ENCODE results near the gene AK5.

The AK5 gene

DNA sequence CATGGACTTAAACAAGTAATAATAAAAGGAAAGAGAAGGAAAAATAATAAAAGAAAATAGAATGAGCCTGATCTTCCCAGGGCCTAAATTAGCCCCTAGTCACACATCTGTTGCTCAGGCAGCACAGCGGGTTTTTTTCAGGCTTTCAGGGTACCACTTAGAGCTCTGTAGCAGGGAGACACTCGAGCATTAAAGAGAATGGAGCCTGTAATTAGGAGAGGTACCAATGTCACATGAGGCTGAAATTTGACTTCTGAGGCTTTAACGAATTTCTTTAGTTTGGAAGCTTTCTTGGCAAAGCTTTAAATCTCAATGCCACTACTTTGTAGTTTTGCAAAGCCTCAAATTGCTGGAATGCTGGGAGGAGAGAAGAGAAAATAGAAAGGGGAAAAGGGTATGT lies 116.3 kb downstream of the AK5 start:
- TF ChIP-seq, protein P1, sequence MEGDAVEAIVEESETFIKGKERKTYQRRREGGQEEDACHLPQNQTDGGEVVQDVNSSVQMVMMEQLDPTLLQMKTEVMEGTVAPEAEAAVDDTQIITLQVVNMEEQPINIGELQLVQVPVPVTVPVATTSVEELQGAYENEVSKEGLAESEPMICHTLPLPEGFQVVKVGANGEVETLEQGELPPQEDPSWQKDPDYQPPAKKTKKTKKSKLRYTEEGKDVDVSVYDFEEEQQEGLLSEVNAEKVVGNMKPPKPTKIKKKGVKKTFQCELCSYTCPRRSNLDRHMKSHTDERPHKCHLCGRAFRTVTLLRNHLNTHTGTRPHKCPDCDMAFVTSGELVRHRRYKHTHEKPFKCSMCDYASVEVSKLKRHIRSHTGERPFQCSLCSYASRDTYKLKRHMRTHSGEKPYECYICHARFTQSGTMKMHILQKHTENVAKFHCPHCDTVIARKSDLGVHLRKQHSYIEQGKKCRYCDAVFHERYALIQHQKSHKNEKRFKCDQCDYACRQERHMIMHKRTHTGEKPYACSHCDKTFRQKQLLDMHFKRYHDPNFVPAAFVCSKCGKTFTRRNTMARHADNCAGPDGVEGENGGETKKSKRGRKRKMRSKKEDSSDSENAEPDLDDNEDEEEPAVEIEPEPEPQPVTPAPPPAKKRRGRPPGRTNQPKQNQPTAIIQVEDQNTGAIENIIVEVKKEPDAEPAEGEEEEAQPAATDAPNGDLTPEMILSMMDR (IDR thresholded peaks at IDR 0.05; ENCODE audit: insufficient read depth, low read length, poor library complexity, severe bottlenecking) = no peak
- TF ChIP-seq EZH2phosphoT487 (conservative IDR thresholded peaks at IDR 0.05; ENCODE audit: low read length) = no peak
- H2AFZ ChIP-seq (ENCODE audit: low read depth, low read length, severe bottlenecking) = no peak overlapping the region
- H3K4me3 ChIP-seq (ENCODE audit: insufficient read depth, low read length, poor library complexity, severe bottlenecking) = no peak overlapping the region
- no peaks in the 10 kb centered on the region for H3K27me3 ChIP-seq (ENCODE audit: low read length)
- H3K9me3 ChIP-seq (ENCODE audit: insufficient read depth, low read length) = no peaks in the 10 kb centered on the region
- no peak overlapping the region for H3K9ac ChIP-seq (ENCODE audit: low read length)
- no peak overlapping the region for H3K27ac ChIP-seq (ENCODE audit: low read depth, low read length)
- H3F3A ChIP-seq (ENCODE audit: insufficient read depth) = no peaks in the 10 kb centered on the region
- no peaks in the 10 kb centered on the region for H3K36me3 ChIP-seq (ENCODE audit: low read length)
- no peaks in the 10 kb centered on the region for H3K79me2 ChIP-seq (ENCODE audit: insufficient read depth, low read length)
- no peaks in the 10 kb centered on the region for H3K9me2 ChIP-seq (replicated peaks; ENCODE audit: insufficient read depth, low read length)
- H3K4me2 ChIP-seq (ENCODE audit: low read depth, low read length, poor library complexity, severe bottlenecking) = no peak overlapping the region
- H4K20me1 ChIP-seq (ENCODE audit: low read depth, low read length) = no peaks in the 10 kb centered on the region

DNA sequence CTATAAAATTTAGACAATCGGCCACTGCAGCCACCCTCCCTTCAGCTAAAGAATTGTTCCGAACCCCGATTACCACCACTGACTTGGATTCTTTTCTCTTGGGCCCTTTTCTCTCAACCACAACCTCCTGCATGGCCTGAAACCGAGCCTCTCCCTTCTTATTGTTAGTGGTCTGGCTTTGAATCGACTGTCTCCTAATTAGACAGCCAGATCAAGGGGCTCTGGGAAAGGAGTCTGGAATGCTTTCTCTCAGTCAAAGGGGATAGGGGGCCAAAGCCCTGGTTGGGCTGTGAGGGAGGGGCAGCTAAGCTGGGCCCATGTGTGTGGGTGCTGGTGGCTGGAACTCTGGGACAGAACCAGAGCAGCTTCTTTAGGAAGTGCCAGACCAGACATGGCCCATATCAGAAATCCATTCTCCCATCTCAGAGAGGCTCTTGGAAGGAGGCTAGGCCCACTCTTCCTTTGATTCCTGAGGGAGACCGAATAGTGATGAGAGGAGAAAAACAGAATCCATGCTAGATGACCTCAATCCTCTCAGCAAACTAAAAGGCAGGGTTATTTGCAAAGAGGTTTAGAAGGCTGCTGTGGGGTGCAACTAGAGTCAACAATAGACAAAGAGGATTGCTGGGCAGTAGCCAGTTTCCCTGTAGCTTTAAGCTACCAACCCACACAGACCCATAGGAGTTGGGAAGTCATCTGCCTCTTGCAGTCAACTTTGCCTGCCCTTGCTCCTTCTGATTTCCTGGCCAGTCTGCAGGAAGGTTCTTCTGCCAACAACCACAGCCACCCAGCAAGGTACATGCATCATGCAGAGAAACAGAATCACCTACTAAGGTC lies 117.6 kb downstream of the AK5 start:
- no peak overlapping the region for H3K4me3 ChIP-seq (ENCODE audit: insufficient read depth, low read length, poor library complexity, severe bottlenecking)
- no peaks in the 10 kb centered on the region for H4K20me1 ChIP-seq (ENCODE audit: low read depth, low read length)
- H3K27ac ChIP-seq (ENCODE audit: low read depth, low read length) = no peak overlapping the region
- TF ChIP-seq EZH2phosphoT487 (conservative IDR thresholded peaks at IDR 0.05; ENCODE audit: low read length) = no peak
- TF ChIP-seq, protein P1 (IDR thresholded peaks at IDR 0.05; ENCODE audit: insufficient read depth, low read length, poor library complexity, severe bottlenecking) = no peak
- no peak overlapping the region for H2AFZ ChIP-seq (ENCODE audit: low read depth, low read length, severe bottlenecking)
- H3K9ac ChIP-seq (ENCODE audit: low read length) = no peak overlapping the region
- H3K36me3 ChIP-seq (ENCODE audit: low read length) = no peaks in the 10 kb centered on the region
- no peaks in the 10 kb centered on the region for H3K27me3 ChIP-seq (ENCODE audit: low read length)
- H3K9me2 ChIP-seq (replicated peaks; ENCODE audit: insufficient read depth, low read length) = no peaks in the 10 kb centered on the region
- no peaks in the 10 kb centered on the region for H3K9me3 ChIP-seq (ENCODE audit: insufficient read depth, low read length)
- no peaks in the 10 kb centered on the region for H3F3A ChIP-seq (ENCODE audit: insufficient read depth)
- no peaks in the 10 kb centered on the region for H3K79me2 ChIP-seq (ENCODE audit: insufficient read depth, low read length)
- no peak overlapping the region for H3K4me2 ChIP-seq (ENCODE audit: low read depth, low read length, poor library complexity, severe bottlenecking)

DNA sequence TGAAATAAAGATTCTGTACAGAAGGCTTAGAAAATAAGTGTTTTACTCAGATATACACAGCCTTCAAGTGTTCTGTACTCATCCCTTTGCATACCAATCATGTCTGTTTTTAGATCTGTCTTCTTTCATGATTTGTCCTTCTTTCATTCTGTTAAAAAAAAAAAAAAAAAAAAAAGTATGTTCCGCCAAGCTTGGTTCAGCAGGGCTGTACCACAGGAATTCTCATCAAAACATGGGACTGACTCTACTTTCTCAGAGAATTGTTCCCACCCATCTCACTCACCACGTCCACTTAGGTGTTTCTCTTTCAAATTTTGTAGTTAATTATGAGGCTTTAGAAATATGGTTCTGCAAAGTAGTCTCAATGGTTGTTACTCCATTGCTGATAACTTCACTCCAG lies 119.0 kb downstream of the AK5 start:
- Histone ChIP-seq H4K20me1 (ENCODE audit: low read depth, low read length) (no peaks in the 10 kb centered on the region), H3K27me3 (ENCODE audit: low read length) (no peaks in the 10 kb centered on the region), H3K4me2 (ENCODE audit: low read depth, low read length, poor library complexity, severe bottlenecking) (no peak overlapping the region), H3K9me2 (replicated peaks; ENCODE audit: insufficient read depth, low read length) (no peaks in the 10 kb centered on the region), H2AFZ (ENCODE audit: low read depth, low read length, severe bottlenecking) (no peak overlapping the region), H3K4me3 (ENCODE audit: insufficient read depth, low read length, poor library complexity, severe bottlenecking) (no peak overlapping the region), H3K36me3 (ENCODE audit: low read length) (no peaks in the 10 kb centered on the region), H3K27ac (ENCODE audit: low read depth, low read length) (no peak overlapping the region), H3K9ac (ENCODE audit: low read length) (no peak overlapping the region), H3K9me3 (ENCODE audit: insufficient read depth, low read length) (no peaks in the 10 kb centered on the region), H3F3A (ENCODE audit: insufficient read depth) (no peaks in the 10 kb centered on the region), H3K79me2 (ENCODE audit: insufficient read depth, low read length) (no peaks in the 10 kb centered on the region)
- TF ChIP-seq, protein P1 (IDR thresholded peaks at IDR 0.05; ENCODE audit: insufficient read depth, low read length, poor library complexity, severe bottlenecking) = no peak
- TF ChIP-seq EZH2phosphoT487 (conservative IDR thresholded peaks at IDR 0.05; ENCODE audit: low read length) = no peak
